ENCODE data around the gene CD55.

The CD55 gene

DNA sequence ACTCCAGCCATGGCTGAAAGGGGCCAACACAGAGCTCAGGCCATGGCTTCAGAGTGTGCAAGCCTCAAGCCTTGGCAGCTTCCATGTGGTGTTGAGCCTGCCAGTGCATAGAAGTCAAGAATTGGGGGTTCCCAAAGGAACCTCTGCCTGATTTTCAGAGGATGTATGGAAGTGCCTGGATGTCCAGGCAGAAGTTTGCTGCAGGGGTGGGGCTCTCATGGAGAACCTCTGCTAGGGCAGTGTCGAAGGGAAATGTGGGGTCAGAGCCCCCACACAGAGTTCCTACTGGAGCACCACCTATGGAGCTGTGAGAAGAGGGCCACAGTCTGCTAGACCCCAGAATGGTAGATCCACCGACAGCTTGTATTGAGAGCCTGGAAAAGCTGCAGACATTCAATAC is 29.8 kb upstream of the CD55 start:
- H3K4me3 ChIP-seq, result no peak overlapping the region
- no peak for DNase-seq (ENCODE audit: low spot score)
- TF ChIP-seq, protein P1, sequence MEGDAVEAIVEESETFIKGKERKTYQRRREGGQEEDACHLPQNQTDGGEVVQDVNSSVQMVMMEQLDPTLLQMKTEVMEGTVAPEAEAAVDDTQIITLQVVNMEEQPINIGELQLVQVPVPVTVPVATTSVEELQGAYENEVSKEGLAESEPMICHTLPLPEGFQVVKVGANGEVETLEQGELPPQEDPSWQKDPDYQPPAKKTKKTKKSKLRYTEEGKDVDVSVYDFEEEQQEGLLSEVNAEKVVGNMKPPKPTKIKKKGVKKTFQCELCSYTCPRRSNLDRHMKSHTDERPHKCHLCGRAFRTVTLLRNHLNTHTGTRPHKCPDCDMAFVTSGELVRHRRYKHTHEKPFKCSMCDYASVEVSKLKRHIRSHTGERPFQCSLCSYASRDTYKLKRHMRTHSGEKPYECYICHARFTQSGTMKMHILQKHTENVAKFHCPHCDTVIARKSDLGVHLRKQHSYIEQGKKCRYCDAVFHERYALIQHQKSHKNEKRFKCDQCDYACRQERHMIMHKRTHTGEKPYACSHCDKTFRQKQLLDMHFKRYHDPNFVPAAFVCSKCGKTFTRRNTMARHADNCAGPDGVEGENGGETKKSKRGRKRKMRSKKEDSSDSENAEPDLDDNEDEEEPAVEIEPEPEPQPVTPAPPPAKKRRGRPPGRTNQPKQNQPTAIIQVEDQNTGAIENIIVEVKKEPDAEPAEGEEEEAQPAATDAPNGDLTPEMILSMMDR (IDR thresholded peaks at IDR 0.05), result no peak
- no peak overlapping the region for H3K27ac ChIP-seq

DNA sequence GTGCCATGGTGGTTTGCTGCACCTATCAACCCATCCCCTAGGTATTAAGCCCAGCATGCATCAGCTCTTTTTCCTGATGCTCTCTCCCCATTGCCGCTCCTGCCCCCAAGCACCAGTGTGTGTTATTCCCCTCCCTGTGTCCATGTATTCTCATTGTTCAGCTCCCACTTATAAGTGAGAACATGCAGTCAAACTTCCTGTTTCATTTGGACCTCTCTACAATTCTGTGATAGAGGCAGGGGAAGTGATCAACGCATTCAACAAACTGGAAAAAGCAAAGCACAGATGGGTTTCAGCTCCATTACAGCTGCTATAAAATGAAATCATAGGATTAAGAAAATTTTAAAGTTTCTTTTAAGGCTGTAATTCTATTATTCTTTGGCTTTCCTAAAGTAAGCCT is 23.3 kb upstream of the CD55 start:
- TF ChIP-seq, protein P1 (IDR thresholded peaks at IDR 0.05), result no peak
- Histone ChIP-seq H3K4me3 (no peak overlapping the region), H3K27ac (no peak overlapping the region)
- DNase-seq (ENCODE audit: low spot score), result no peak

DNA sequence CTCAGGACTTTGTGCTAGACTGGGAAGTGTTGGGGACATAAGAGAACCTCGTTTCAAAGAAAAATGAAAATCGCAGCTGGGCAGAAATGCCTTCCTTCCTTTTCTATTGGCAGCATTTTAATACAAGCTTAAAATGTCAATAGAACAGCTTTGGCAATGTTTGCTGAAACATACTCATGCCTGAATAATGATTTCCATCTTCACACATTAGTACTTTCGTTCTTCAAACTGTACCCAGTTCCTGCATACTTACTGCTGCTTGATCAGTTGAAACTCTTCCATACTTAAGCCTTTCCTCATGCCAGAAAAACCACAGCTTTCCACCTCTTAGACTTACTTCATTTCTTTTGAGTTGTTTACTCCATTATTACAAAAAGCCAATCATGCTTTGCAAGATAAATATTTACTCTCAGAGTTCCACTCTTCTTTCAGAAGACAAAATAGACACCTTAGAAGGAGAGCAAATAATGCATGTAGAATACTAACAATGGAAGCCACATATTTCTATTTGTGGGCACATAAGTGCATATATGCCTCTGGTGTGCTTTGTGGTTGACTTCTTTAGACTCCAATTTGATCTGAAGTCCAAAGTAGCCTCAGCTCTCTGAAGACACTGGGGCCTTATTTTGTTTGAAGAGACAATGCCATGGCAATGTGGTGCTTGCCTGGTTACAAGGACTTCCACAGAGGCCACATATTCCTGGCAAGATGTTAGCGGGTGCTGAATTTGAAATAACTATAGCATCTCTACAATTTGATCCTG is 22.7 kb upstream of the CD55 start:
- no peak for DNase-seq (ENCODE audit: low spot score)
- Histone ChIP-seq H3K4me3 (peak overlapping the region; percentile 10), H3K27ac (no peak overlapping the region)
- TF ChIP-seq, protein P1 (IDR thresholded peaks at IDR 0.05), result no peak

DNA sequence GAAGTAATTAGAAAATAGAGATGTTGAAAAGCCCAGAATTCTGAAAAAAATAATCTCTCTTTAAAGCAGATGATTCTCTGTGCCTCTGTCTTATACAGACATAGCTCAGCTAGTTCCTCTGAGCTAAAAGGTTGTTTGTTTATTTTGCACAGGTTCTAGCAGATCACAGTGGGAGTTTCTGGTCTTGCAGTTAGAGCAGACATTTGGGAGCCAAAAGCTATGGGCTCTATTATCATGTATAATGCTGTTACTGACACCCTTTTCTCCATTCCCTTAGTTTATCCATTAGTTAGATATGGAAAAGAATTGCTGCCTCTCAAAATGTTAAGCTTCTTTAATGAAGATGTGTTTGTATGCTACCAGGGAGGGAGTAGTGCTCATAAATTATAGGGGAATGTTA is 20.5 kb upstream of the CD55 start:
- no peak for DNase-seq (ENCODE audit: low spot score)
- no peak overlapping the region for H3K4me3 ChIP-seq
- TF ChIP-seq, protein P1 (IDR thresholded peaks at IDR 0.05), result no peak
- no peak overlapping the region for H3K27ac ChIP-seq

DNA sequence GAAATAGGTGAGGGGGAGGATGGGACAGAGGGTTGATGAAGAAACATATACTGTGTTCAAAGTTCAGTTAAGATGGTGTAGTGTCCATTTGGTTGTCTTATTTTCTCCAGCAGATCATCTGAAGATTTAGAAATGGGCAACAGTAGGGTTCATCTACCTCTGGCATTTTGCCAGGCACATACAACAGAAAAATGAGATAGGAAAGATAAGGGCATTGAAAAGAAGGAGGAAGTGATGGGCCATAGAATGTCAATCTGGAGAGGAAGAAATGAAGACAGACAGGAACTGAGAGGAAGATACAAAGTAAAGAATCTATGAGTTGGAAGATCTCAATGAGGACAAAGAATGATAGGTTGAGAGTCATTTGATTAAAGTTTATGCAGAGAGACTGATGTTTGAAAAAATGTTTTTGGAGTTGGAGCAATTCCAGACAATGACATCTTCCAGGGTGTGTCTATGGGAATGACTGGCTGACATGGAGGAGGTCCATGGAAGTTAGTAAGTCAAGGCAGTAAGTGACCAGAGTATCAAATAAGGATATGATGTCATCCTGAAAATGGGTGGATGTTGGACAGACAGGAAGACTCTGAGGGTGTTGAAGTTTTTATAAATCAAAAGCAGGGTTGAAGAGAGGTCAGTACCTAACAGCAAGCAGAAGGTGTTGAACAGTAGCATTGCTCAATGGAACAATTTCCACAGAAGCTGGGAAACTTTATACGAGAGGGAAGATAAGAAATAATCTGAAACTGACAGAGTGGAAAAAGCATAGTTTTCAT is 18.7 kb upstream of the CD55 start:
- TF ChIP-seq, protein P1 (IDR thresholded peaks at IDR 0.05), result no peak
- Histone ChIP-seq H3K27ac (no peak overlapping the region), H3K4me3 (no peak overlapping the region)
- no peak for DNase-seq (ENCODE audit: low spot score)

DNA sequence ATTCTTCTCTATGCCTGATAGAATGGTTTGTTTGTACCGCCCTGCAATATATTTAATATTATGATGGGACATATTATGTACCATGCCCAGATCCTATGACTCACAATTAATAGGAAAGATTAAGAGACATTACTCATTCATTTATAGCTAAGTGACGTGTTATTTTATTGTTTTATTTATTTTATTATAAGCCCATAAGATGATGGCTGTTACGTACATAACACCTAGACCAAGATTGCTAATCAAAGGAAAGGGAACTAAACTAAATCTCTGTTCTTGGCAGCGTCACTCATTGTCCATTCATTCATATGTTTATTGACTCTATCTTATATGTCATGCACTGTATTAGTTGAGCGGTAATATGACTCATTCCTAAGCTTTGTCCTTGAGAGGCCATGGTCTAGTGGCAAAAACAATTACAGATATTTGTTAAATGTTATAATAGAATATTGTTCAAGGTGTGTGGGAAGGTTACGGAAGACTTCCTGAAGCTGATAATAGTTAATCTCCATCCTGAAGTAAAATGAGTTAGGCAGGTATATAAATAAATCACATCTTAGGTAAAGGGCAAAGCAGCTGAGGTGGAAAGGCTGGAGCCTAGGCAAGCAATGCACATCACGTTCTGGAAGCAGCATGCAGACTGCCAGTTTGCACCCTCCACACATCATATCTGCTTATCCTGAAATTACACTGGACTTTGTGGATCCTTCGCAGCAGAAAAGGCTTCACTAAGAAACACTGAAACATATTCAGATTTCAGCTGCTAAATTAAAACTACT is 16.6 kb upstream of the CD55 start:
- no peak for DNase-seq (ENCODE audit: low spot score)
- Histone ChIP-seq H3K4me3 (no peak overlapping the region), H3K27ac (no peak overlapping the region)
- TF ChIP-seq, protein P1 (IDR thresholded peaks at IDR 0.05), result no peak

Measured in coronary artery (tissue), 2 donors.